UCSD-AML1 (cell line): Measurements from ENCODE around the gene MASP2.
"Not testable (repeated sequence)": the region's sequence is repeated elsewhere in the genome, so short reads cannot be mapped to it uniquely, and the experiment has no call there.

Source experiments
- DNase-seq: peaks from one replicate; lab custom pipeline; 2025; ENCODE audit not compliant: unreplicated experiment; lab: John Stamatoyannopoulos, UW

MASP2 gene

GRCh38 chr1:11058595-11059154 lies 11.6 kb upstream of the MASP2 start:
- DNase-seq = no peak

GRCh38 chr1:11058026-11058425 lies 11.0 kb upstream of the MASP2 start:
- DNase-seq = no peak

GRCh38 chr1:11057477-11057876 lies 10.4 kb upstream of the MASP2 start:
- DNase-seq = no peak

GRCh38 chr1:11056504-11056903 lies 9.5 kb upstream of the MASP2 start:
- no peak for DNase-seq

GRCh38 chr1:11055676-11056075 lies 8.6 kb upstream of the MASP2 start:
- DNase-seq = no peak

- no peak for DNase-seq
Observed at GRCh38 chr1:11054666-11055065, 7.6 kb upstream of the MASP2 start.

- no peak for DNase-seq
Observed at GRCh38 chr1:11054181-11054580, 7.1 kb upstream of the MASP2 start.

- DNase-seq = no peak
Observed at GRCh38 chr1:11053758-11054137, 6.7 kb upstream of the MASP2 start.

- DNase-seq = no peak
Observed at GRCh38 chr1:11052839-11053757, 6.1 kb upstream of the MASP2 start.

- no peak for DNase-seq
Observed at GRCh38 chr1:11051781-11052511, 4.9 kb upstream of the MASP2 start.

- DNase-seq = not testable (repeated sequence)
Observed at GRCh38 chr1:11051121-11051520, 4.1 kb upstream of the MASP2 start.

- DNase-seq = no peak
Observed at GRCh38 chr1:11046270-11046566, 821 bp downstream of the MASP2 start.

GRCh38 chr1:11045428-11046269 lies 1.4 kb downstream of the MASP2 start:
- no peak for DNase-seq

GRCh38 chr1:11044849-11045427 lies 2.1 kb downstream of the MASP2 start:
- DNase-seq = no peak

- DNase-seq = no peak
Observed at GRCh38 chr1:11044086-11044848, 2.8 kb downstream of the MASP2 start.

GRCh38 chr1:11042995-11043874 lies 3.8 kb downstream of the MASP2 start:
- no peak for DNase-seq

- DNase-seq = no peak
Observed at GRCh38 chr1:11042065-11042464, 5.0 kb downstream of the MASP2 start.

- no peak for DNase-seq
Observed at GRCh38 chr1:11041048-11041447, 6.0 kb downstream of the MASP2 start.

- not testable (repeated sequence) for DNase-seq
Observed at GRCh38 chr1:11040105-11040429, 7.0 kb downstream of the MASP2 start.
